K562 (cell line): ENCODE measurements around the gene C19orf85. TPM values are rescaled to one million over a fixed set of nuclear protein-coding genes. Genes with fewer than 3 reads are reported as not detected.

Source experiments
- ATAC-seq: fragments of 200-7000 bp; cut with Tn5 transposase; 3 replicates; pipeline ENCODE4 v1.9.1; 2020; ENCODE audit warnings: moderate library complexity
- BruUV-seq: library from RNA; stranded (reverse); fragments of 400-500 nt; replicated peaks from 2 replicates; lab custom pipeline; 2021; lab: Mats Ljungman, UMichigan
- CTCF ChIA-PET: fragments of 300-600 bp; formaldehyde crosslinking; extraction: SDS; loops from one replicate; lab custom pipeline; 2021; ENCODE audit warnings: low intra/inter-chr PET ratio; lab: Yijun Ruan, JAX
- POLR2A ChIA-PET: fragments of 300-600, 350-650 bp; sonication (Branson Sonifier 250); formaldehyde crosslinking; extraction: SDS; loops from one replicate; lab custom pipeline; 2021; ENCODE audit warnings: antibody characterized with exemption, inconsistent platforms; lab: Yijun Ruan, JAX
- DNase-seq, 4 experiments: peaks; one replicate each; pipeline versions ENCODE4 v3.0.0 to v3.0.0-alpha.2; 2011 to 2018; ENCODE audit warnings: low spot score in 3 of 4, mixed read lengths in 3 of 4; ENCODE audit errors: extremely low read depth in 1 of 4
- FAIRE-seq: peaks from 2 replicates; lab custom pipeline; 2011; peaks lifted over from hg19 to GRCh38; lab: Jason Lieb, UNC
- H2AFZ ChIP-seq: 2 replicates; pipeline ENCODE4 v1.6.0; 2011; ENCODE audit warnings: low read depth, low read length, control low read depth, inconsistent platforms
- H3K27ac ChIP-seq: fragments of 200-600 bp; 3 replicates; pipeline ENCODE4 v1.8.0; 2011; ENCODE audit warnings: low read depth, mild to moderate bottlenecking, control low read depth, inconsistent platforms, low read length, moderate library complexity, mixed read lengths; ENCODE audit errors: extremely low read depth
- H3K27me3 ChIP-seq, 2 experiments: fragments of 300-600 bp in 1 of 2; 2 replicates in 1 of 2; 3 replicates in 1 of 2; pipeline versions ENCODE4 v1.6.0 to v1.8.0; 2011; ENCODE audit warnings: inconsistent platforms in 2 of 2, low read length in 2 of 2, mild to moderate bottlenecking in 1 of 2, mixed read lengths in 1 of 2, moderate library complexity in 1 of 2; ENCODE audit not compliant: control insufficient read depth in 2 of 2, insufficient read depth in 2 of 2
- H3K36me3 ChIP-seq: fragments of 300-600 bp; 3 replicates; pipeline ENCODE4 v1.8.0; 2011; ENCODE audit warnings: mild to moderate bottlenecking, low read length, inconsistent platforms; ENCODE audit not compliant: control insufficient read depth, insufficient read depth
- H3K4me1 ChIP-seq, 2 experiments: fragments of 200-600 bp in 1 of 2; replicated peaks in 1 of 2; 2 replicates in 1 of 2; 3 replicates in 1 of 2; pipeline versions ENCODE4 v1.5.1 to v1.8.0; 2011; ENCODE audit warnings: inconsistent platforms in 2 of 2, low read length in 2 of 2, mild to moderate bottlenecking in 1 of 2, mixed read lengths in 1 of 2, moderate library complexity in 1 of 2; ENCODE audit not compliant: control insufficient read depth in 2 of 2, insufficient read depth in 2 of 2
- H3K4me2 ChIP-seq: 2 replicates; pipeline ENCODE4 v1.6.1; 2011; ENCODE audit warnings: low read length, control low read depth, inconsistent platforms, mixed read lengths; ENCODE audit not compliant: insufficient read depth
- H3K4me3 ChIP-seq: fragments of 200-600 bp; sonication (generic), shearing (Covaris generic); 2 replicates; pipeline ENCODE4 v1.5.1; 2016; ENCODE audit warnings: control low read depth, inconsistent platforms
- H3K79me2 ChIP-seq: fragments of 200-600 bp; 3 replicates; pipeline ENCODE4 v1.8.0; 2011; ENCODE audit warnings: low read length, inconsistent platforms; ENCODE audit not compliant: control insufficient read depth, insufficient read depth
- H3K9ac ChIP-seq, 2 experiments: 2 replicates each; pipeline versions ENCODE4 v1.6.0 to v1.6.1; 2011; ENCODE audit warnings: low read depth in 2 of 2, low read length in 2 of 2, control low read depth in 1 of 2, inconsistent platforms in 1 of 2, mild to moderate bottlenecking in 1 of 2, mixed read lengths in 1 of 2; ENCODE audit not compliant: insufficient read depth in 1 of 2
- H3K9me1 ChIP-seq: one replicate; pipeline ENCODE4 v1.6.0; 2011; ENCODE audit warnings: inconsistent platforms, mild to moderate bottlenecking, low read length, moderate library complexity; ENCODE audit not compliant: control insufficient read depth, insufficient read depth
- H3K9me3 ChIP-seq: replicated peaks from 2 replicates; pipeline ENCODE4 v1.5.1; 2011; ENCODE audit warnings: low read depth, low read length, inconsistent platforms; ENCODE audit not compliant: control insufficient read depth, insufficient read depth
- H4K20me1 ChIP-seq: replicated peaks from 2 replicates; pipeline ENCODE4 v1.6.1; 2011; ENCODE audit warnings: low read length, inconsistent platforms, mixed read lengths; ENCODE audit not compliant: control insufficient read depth, insufficient read depth
- ARHGAP35 ChIP-seq: fragments of 450-650 bp; IDR thresholded peaks from 2 replicates; pipeline ENCODE4 v1.6.1; 2018; ENCODE audit not compliant: partially characterized antibody
- CBX3 ChIP-seq, 2 experiments: IDR thresholded peaks; 1 replicate in 1 of 2; 2 replicates in 1 of 2; pipeline ENCODE4 v1.6.1; 2012; ENCODE audit warnings: inconsistent platforms in 2 of 2, low read length in 2 of 2, borderline replicate concordance in 1 of 2, control low read depth in 1 of 2
- CTCFL ChIP-seq: IDR thresholded peaks from 2 replicates; pipeline ENCODE4 v1.6.1; 2011; ENCODE audit warnings: borderline replicate concordance, low read depth, mild to moderate bottlenecking, moderate library complexity, low read length; ENCODE audit not compliant: insufficient read depth, poor library complexity, severe bottlenecking
- JUN ChIP-seq, 2 experiments: sonication (generic) in 1 of 2; formaldehyde crosslinking in 1 of 2; IDR thresholded peaks; 2 replicates each; pipeline versions ENCODE4 v1.6.1 to v1.8.0; 2012 to 2022; ENCODE audit warnings: borderline replicate concordance in 2 of 2, mild to moderate bottlenecking in 2 of 2, improper control_type of control experiment in 1 of 2, low read depth in 1 of 2, low read length in 1 of 2, missing genetic modification reagents in 1 of 2
- KLF16 ChIP-seq: IDR thresholded peaks from 2 replicates; pipeline ENCODE4 v1.6.1; 2016; ENCODE audit warnings: antibody characterized with exemption
- POLR2G ChIP-seq: fragments of 200-400 bp; formaldehyde crosslinking; IDR thresholded peaks from 2 replicates; pipeline ENCODE4 v1.6.1; 2017; ENCODE audit warnings: low read depth, mild to moderate bottlenecking, antibody characterized with exemption, low read length, moderate library complexity
- SRSF9 ChIP-seq: fragments of 200-400 bp; formaldehyde crosslinking; IDR thresholded peaks from 2 replicates; pipeline ENCODE4 v1.6.1; 2017; ENCODE audit warnings: low read depth, low read length, borderline replicate concordance
- TCF15 ChIP-seq: fragments of 250-450 bp; sonication (Bioruptor Pico); IDR thresholded peaks from 2 replicates; pipeline ENCODE4 v1.8.0; 2022; ENCODE audit warnings: moderate library complexity, mild to moderate bottlenecking, inconsistent platforms
- THRAP3 ChIP-seq: fragments of 450-650 bp; IDR thresholded peaks from 2 replicates; pipeline ENCODE4 v1.6.1; 2016; ENCODE audit warnings: mild to moderate bottlenecking, inconsistent platforms, borderline replicate concordance
- ZNF253 ChIP-seq: fragments of 250-450 bp; sonication (Bioruptor Pico); conservative IDR thresholded peaks from 2 replicates; pipeline ENCODE4 v1.6.1; 2021; ENCODE audit warnings: mild to moderate bottlenecking
- ZNF551 ChIP-seq: fragments of 250-450 bp; sonication (Bioruptor Pico); IDR thresholded peaks from 2 replicates; pipeline ENCODE4 v1.5.0; 2021; ENCODE audit warnings: mild to moderate bottlenecking, moderate library complexity
- ZNF780A ChIP-seq: fragments of 250-450 bp; sonication (Bioruptor Pico); IDR thresholded peaks from 2 replicates; pipeline ENCODE4 v1.5.0; 2021; ENCODE audit warnings: mild to moderate bottlenecking
- WGBS: fragments of 100-300 bp; shearing (Covaris generic); methylation state at CpG from one replicate; pipeline ENCODE4 v1.1.6; 2016; ENCODE audit warnings: low coverage, mixed read lengths; ENCODE audit not compliant: insufficient coverage; ENCODE audit errors: missing lambda C conversion rate; 5-methylcytosine and 5-hydroxymethylcytosine counted together
- in situ Hi-C: fragments of 300-500 bp; cut with MboI; formaldehyde crosslinking; loops from 4 replicates; pipeline ENCODE4 v1.15.0; 2018; ENCODE audit warnings: inconsistent platforms, mixed read lengths
- intact Hi-C: fragments of 100-400 bp; cut with micrococcal nuclease; formaldehyde crosslinking; loops from 2 replicates; pipeline ENCODE4 v1.14.2; 2022
- polyA plus RNA-seq, 8 experiments: library from polyadenylated mRNA; depleted of rRNA in 4 of 8; stranded (reverse) in 5 of 8; unstranded in 3 of 8; fragments of >200 nt; fragmentation: Nextera tagmentation in 2 of 8; fragmentation: Illumina TruSeq in 1 of 8; extraction: Ambion mirVana in 2 of 8; extraction: Trizol in 1 of 8; gene quantifications; 2 replicates each; pipeline versions ENCODE4 v1.2.1 to v1.2.3, GENCODE V29; 2011 to 2014; ENCODE audit warnings: inconsistent platforms in 1 of 8, missing spikeins in 1 of 8
- total RNA-seq, 7 experiments: library from RNA; depleted of rRNA in 6 of 7; stranded (reverse); fragments of >200 nt in 6 of 7; fragmentation: Illumina TruSeq in 2 of 7; extraction: Trizol in 2 of 7; gene quantifications; 2 replicates each; pipeline versions ENCODE4 v1.2.1 to v1.2.3, GENCODE V29; 2011 to 2021; ENCODE audit warnings: low replicate concordance in 1 of 7
- TF ChIP-seq, protein P1 (sequence below): fragments of 450-650 bp; formaldehyde crosslinking; IDR thresholded peaks from 2 replicates; pipeline ENCODE4 v1.4.0; 2022; ENCODE audit warnings: mild to moderate bottlenecking, moderate library complexity
- TF ChIP-seq, protein P2 (sequence below), 2 experiments: fragments of 450-650 bp in 1 of 2; sonication (generic) in 1 of 2; formaldehyde crosslinking in 1 of 2; IDR thresholded peaks in 1 of 2; conservative IDR thresholded peaks in 1 of 2; 2 replicates each; pipeline versions ENCODE4 v1.6.1 to v1.8.1; 2016 to 2023; ENCODE audit warnings: mild to moderate bottlenecking in 2 of 2, moderate library complexity in 2 of 2, inconsistent platforms in 1 of 2, missing genetic modification reagents in 1 of 2

The C19orf85 gene
- total and polyA plus RNA-seq, 9 of the 15 experiments (the other 6 are each of a cell fraction or from before 2014, with no cell fraction given): not detected

GRCh38 chr19:55454787-55455243 lies 9.7 kb downstream of the C19orf85 start:
- Histone ChIP-seq H2AFZ (no peak overlapping the region), H3K9me3 (no peaks in the 10 kb centered on the region), H3K27me3 (peaks cover 0 to 5% of the 10 kb centered on the region in 2 experiments; a peak in 3 of 5 replicates), H4K20me1 (no peaks in the 10 kb centered on the region; the same call in 1 of the 2 replicates), H3K4me3 (no peak overlapping the region), H3K4me2 (no peak overlapping the region), H3K9ac (peak overlapping the region in 1 of 2 experiments; percentile 26; a peak in 1 of 4 replicates), H3K36me3 (peaks cover 37% of the 10 kb centered on the region; the same call in 2 of the 3 replicates), H3K27ac (no peak overlapping the region), H3K4me1 (peaks cover 9 to 67% of the 10 kb centered on the region in 2 experiments), H3K9me1 (no peaks in the 10 kb centered on the region), H3K79me2 (peaks cover 24% of the 10 kb centered on the region)
- ATAC-seq: peak; percentile 65
- 39% methylated on average over 8 of the region's 14 CpGs for WGBS
- peak; percentile 32 for FAIRE-seq
- BruUV-seq: no TSS peak
- peak in 3 of 4 experiments; percentile 49 to 77 (median 59) for DNase-seq
- CTCF ChIA-PET: interaction anchor here (0.5 kb wide), 1 partner anchor 229 kb away, joined by 3 read pairs; no protein-coding TSS in a partner anchor
- POLR2A ChIA-PET: interaction anchor here (0.6 kb wide), 1 partner anchor 18 kb away, joined by 3 read pairs; no protein-coding TSS in a partner anchor
- in situ Hi-C loops: no loop called here
- intact Hi-C loops: loop anchor here (5.0 kb wide), 1 partner anchor 68 kb away; the partner anchor contains the start of gene RPL28
- TF ChIP-seq ZNF253 (CRISPR knock-in tag): no peak
- TF ChIP-seq POLR2G: 0 out of 2 replicates have a peak, but pooled peaks have one; percentile 1
- no peak for TF ChIP-seq SRSF9
- TF ChIP-seq CBX3 (IDR thresholded peaks at IDR 0.05; ENCODE audit: borderline replicate concordance in 1 of 2, low read length in 2 of 2): 0 out of 3 replicates have a peak, but pooled peaks of 1 of the 2 experiments have one; percentile 15
- no peak for TF ChIP-seq ZNF780A (CRISPR knock-in tag)
- TF ChIP-seq TCF15 (CRISPR knock-in tag): no peak
- TF ChIP-seq KLF16: peak; percentile 9; the same call in 1 of the 2 replicates
- no peak for TF ChIP-seq ZNF551 (CRISPR knock-in tag)
- no peak for TF ChIP-seq JUN (IDR thresholded peaks at IDR 0.05; ENCODE audit: borderline replicate concordance, low read depth, low read length)
- no peak for TF ChIP-seq JUN (CRISPR knock-in tag; IDR thresholded peaks at IDR 0.05; ENCODE audit: borderline replicate concordance)
- TF ChIP-seq, protein P1, sequence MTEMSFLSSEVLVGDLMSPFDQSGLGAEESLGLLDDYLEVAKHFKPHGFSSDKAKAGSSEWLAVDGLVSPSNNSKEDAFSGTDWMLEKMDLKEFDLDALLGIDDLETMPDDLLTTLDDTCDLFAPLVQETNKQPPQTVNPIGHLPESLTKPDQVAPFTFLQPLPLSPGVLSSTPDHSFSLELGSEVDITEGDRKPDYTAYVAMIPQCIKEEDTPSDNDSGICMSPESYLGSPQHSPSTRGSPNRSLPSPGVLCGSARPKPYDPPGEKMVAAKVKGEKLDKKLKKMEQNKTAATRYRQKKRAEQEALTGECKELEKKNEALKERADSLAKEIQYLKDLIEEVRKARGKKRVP: no peak
- no peak for TF ChIP-seq THRAP3
- TF ChIP-seq, protein P2, sequence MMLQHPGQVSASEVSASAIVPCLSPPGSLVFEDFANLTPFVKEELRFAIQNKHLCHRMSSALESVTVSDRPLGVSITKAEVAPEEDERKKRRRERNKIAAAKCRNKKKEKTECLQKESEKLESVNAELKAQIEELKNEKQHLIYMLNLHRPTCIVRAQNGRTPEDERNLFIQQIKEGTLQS (IDR thresholded peaks at IDR 0.05): no peak
- TF ChIP-seq, protein P2 (CRISPR knock-in tag; conservative IDR thresholded peaks at IDR 0.05): no peak
- TF ChIP-seq ARHGAP35: no peak
- peak; percentile 34 for TF ChIP-seq CTCFL
